Measurements from ENCODE around the gene MBD3L1.

- TF ChIP-seq POLR2A (IDR thresholded peaks at IDR 0.05; ENCODE audit: low read depth, low read length) (no peak), TAF1 (IDR thresholded peaks at IDR 0.05; ENCODE audit: low read depth, low read length) (no peak), POLR2AphosphoS5 (IDR thresholded peaks at IDR 0.05; ENCODE audit: low read depth, low read length) (no peak), POU2F2 (IDR thresholded peaks at IDR 0.05; ENCODE audit: low read depth, low read length) (no peak)
Measured at GRCh38 chr19:8881512-8881911, 49.3 kb downstream of the MBD3L1 start.

Data from GM12891 (cell line).